HepG2 (cell line): ENCODE measurements around the gene CEP135. TPM values are rescaled to one million over a fixed set of nuclear protein-coding genes. Genes with fewer than 3 reads are reported as not detected.
A peak's percentile ranks its signal among the peaks of the same experiment; 100 is the strongest.

Experiments used
- ATAC-seq: fragments of 200-7000 bp; cut with Tn5 transposase; 3 replicates; pipeline ENCODE4 v1.9.1; 2020; ENCODE audit warnings: mild to moderate bottlenecking, moderate library complexity
- BruUV-seq: library from RNA; stranded (reverse); fragments of 400-500 nt; replicated peaks from 2 replicates; lab custom pipeline; 2021; lab: Mats Ljungman, UMichigan
- CTCF ChIA-PET: fragments of 300-600 bp; formaldehyde crosslinking; extraction: SDS; loops from one replicate; lab custom pipeline; 2021; ENCODE audit warnings: low total read pairs, inconsistent platforms, low intra/inter-chr PET ratio; lab: Yijun Ruan, JAX
- POLR2A ChIA-PET: fragments of 350-600 bp; sonication (Branson Sonifier 250); formaldehyde crosslinking; loops from one replicate; lab custom pipeline; 2020; ENCODE audit warnings: antibody characterized with exemption, inconsistent platforms; lab: Yijun Ruan, JAX
- DNase-seq: peaks from one replicate; pipeline ENCODE4 v3.0.0-alpha.2; 2015; ENCODE audit warnings: low spot score
- FAIRE-seq: peaks from 3 replicates; lab custom pipeline; 2011; peaks lifted over from hg19 to GRCh38; lab: Jason Lieb, UNC
- H2AFZ ChIP-seq: one replicate; pipeline ENCODE4 v1.6.1; 2011; ENCODE audit warnings: low read length, inconsistent platforms
- H3K27ac ChIP-seq: fragments of 300-600 bp; 3 replicates; pipeline ENCODE4 v1.8.0; 2011; ENCODE audit warnings: mixed run types, mild to moderate bottlenecking, mixed read lengths, low read length, inconsistent platforms; ENCODE audit not compliant: insufficient read depth; ENCODE audit errors: extremely low read length
- H3K27me3 ChIP-seq, 2 experiments: fragments of 200-600 bp in 1 of 2; 2 replicates in 1 of 2; 3 replicates in 1 of 2; pipeline versions ENCODE4 v1.6.0 to v1.8.0; 2011; ENCODE audit warnings: low read length in 2 of 2, mild to moderate bottlenecking in 2 of 2, moderate library complexity in 2 of 2, inconsistent platforms in 1 of 2; ENCODE audit not compliant: insufficient read depth in 2 of 2, control insufficient read depth in 1 of 2
- H3K36me3 ChIP-seq, 2 experiments: fragments of 200-600 bp in 1 of 2; replicated peaks in 1 of 2; 2 replicates in 1 of 2; 3 replicates in 1 of 2; pipeline versions ENCODE4 v1.5.1 to v1.8.0; 2011; ENCODE audit warnings: low read length in 2 of 2, inconsistent platforms in 1 of 2; ENCODE audit not compliant: insufficient read depth in 2 of 2, control insufficient read depth in 1 of 2
- H3K4me1 ChIP-seq: 2 replicates; pipeline ENCODE4 v1.5.1; 2012; ENCODE audit warnings: low read length, inconsistent platforms; ENCODE audit not compliant: insufficient read depth
- H3K4me2 ChIP-seq: 2 replicates; pipeline ENCODE4 v1.6.0; 2011; ENCODE audit warnings: low read depth, low read length, inconsistent platforms
- H3K4me3 ChIP-seq, 3 experiments: fragments of 200-600 bp in 1 of 3; sonication (generic), shearing (Covaris generic) in 1 of 3; replicated peaks in 1 of 3; 2 replicates each; pipeline ENCODE4 v1.5.1; 2011 to 2016; ENCODE audit warnings: low read length in 3 of 3, inconsistent platforms in 2 of 3, low read depth in 2 of 3, mild to moderate bottlenecking in 2 of 3, control low read depth in 1 of 3, mixed read lengths in 1 of 3; ENCODE audit not compliant: insufficient read depth in 1 of 3
- H3K79me2 ChIP-seq: one replicate; pipeline ENCODE4 v1.6.1; 2011; ENCODE audit warnings: low read length, inconsistent platforms; ENCODE audit not compliant: insufficient read depth
- H3K9ac ChIP-seq: 2 replicates; pipeline ENCODE4 v1.6.0; 2011; ENCODE audit warnings: mild to moderate bottlenecking, low read depth, low read length, inconsistent platforms; ENCODE audit not compliant: insufficient read depth
- H3K9me3 ChIP-seq: 2 replicates; pipeline ENCODE4 v1.5.1; 2012; ENCODE audit warnings: mild to moderate bottlenecking, low read length
- H4K20me1 ChIP-seq: 2 replicates; pipeline ENCODE4 v1.6.0; 2011; ENCODE audit warnings: inconsistent platforms, mild to moderate bottlenecking, low read length, moderate library complexity; ENCODE audit not compliant: insufficient read depth
- BHLHE40 ChIP-seq: IDR thresholded peaks from 2 replicates; pipeline ENCODE4 v1.6.1; 2011; ENCODE audit warnings: low read length, improper control_type of control experiment
- EP300 ChIP-seq, 3 experiments: sonication (generic) in 1 of 3; formaldehyde crosslinking in 1 of 3; IDR thresholded peaks; 2 replicates each; pipeline versions ENCODE4 v1.5.1 to v1.6.1; 2011 to 2020; ENCODE audit warnings: low read depth in 2 of 3, low read length in 2 of 3, borderline replicate concordance in 1 of 3, improper control_type of control experiment in 1 of 3, mild to moderate bottlenecking in 1 of 3, missing genetic modification reagents in 1 of 3, moderate library complexity in 1 of 3
- HNF4G ChIP-seq, 2 experiments: sonication (generic) in 1 of 2; formaldehyde crosslinking in 1 of 2; IDR thresholded peaks; 2 replicates each; pipeline versions ENCODE4 v1.4.0 to v1.6.1; 2011 to 2020; ENCODE audit warnings: borderline replicate concordance in 2 of 2, low read depth in 2 of 2, mild to moderate bottlenecking in 2 of 2, low read length in 1 of 2, missing genetic modification reagents in 1 of 2, moderate library complexity in 1 of 2
- PITX1 ChIP-seq: sonication (generic); formaldehyde crosslinking; IDR thresholded peaks from 2 replicates; pipeline ENCODE4 v1.5.1; 2020; ENCODE audit warnings: mild to moderate bottlenecking, missing genetic modification reagents
- ZGPAT ChIP-seq: IDR thresholded peaks from 2 replicates; pipeline ENCODE4 v1.6.1; 2016; ENCODE audit warnings: mild to moderate bottlenecking
- ZNF205 ChIP-seq: IDR thresholded peaks from 2 replicates; pipeline ENCODE4 v1.6.1; 2018; ENCODE audit warnings: missing biosample characterization, missing genetic modification reagents
- ZNF670 ChIP-seq: sonication (generic); formaldehyde crosslinking; IDR thresholded peaks from 2 replicates; pipeline ENCODE4 v1.8.0; 2022; ENCODE audit warnings: mild to moderate bottlenecking, missing genetic modification reagents, borderline replicate concordance
- WGBS: methylation state at CpG from one replicate; pipeline ENCODE4 v1.1.6; 2017; ENCODE audit warnings: low lambda C conversion rate; 5-methylcytosine and 5-hydroxymethylcytosine counted together
- in situ Hi-C: cut with HindIII; loops from 2 replicates; pipeline ENCODE4 v1.10.0; 2017; ENCODE audit warnings: low pct_unique_long_range_greater_than_20kb; ENCODE audit not compliant: extremely low pct_ligation_motif_present
- intact Hi-C: fragments of 100-400 bp; cut with micrococcal nuclease; formaldehyde crosslinking; loops from one replicate; pipeline ENCODE4 v1.10.0; 2022; ENCODE audit not compliant: unreplicated experiment
- polyA plus RNA-seq, 8 experiments: library from polyadenylated mRNA; depleted of rRNA in 3 of 8; stranded (reverse) in 7 of 8; unstranded in 1 of 8; fragments of >200 nt; fragmentation: Illumina TruSeq in 4 of 8; extraction: Trizol in 4 of 8; gene quantifications; 2 replicates each; pipeline versions ENCODE4 v1.2.1 to v1.2.3, GENCODE V29; 2011 to 2016; ENCODE audit warnings: low read depth in 4 of 8, missing spikeins in 1 of 8, mixed read lengths in 1 of 8; ENCODE audit not compliant: insufficient read depth in 1 of 8
- total RNA-seq, 5 experiments: library from RNA; depleted of rRNA; stranded (reverse); fragments of >200 nt; fragmentation: Illumina TruSeq; extraction: Trizol; gene quantifications; 2 replicates each; pipeline ENCODE4 v1.2.3, GENCODE V29; 2016; ENCODE audit warnings: low read depth in 1 of 5

CEP135 gene
- total and polyA plus RNA-seq, 2 of the 13 experiments (the other 11 are each of a cell fraction or from before 2014, with no cell fraction given): 1.7 to 8.8 TPM

DNA sequence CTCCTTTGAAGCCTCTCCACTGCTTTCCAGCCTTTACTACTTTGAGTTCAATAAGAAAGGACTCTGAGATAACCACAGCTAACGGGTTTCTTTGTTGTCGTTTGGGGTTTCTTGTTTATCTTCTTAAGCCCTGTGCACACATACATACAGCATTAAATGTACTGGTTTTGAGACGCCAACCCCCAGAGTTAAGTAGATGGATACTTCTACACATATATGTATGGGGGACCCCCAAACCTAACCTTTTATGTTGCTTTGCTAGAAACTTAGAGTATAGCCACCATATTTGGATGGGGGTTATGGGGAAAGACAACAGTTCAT, 697 bp downstream of the CEP135 start:
- H3K4me1 ChIP-seq: peaks cover 31% of the 10 kb centered on the region
- H3K27ac ChIP-seq: peak overlapping the region; percentile 97
- TF ChIP-seq ZGPAT (CRISPR knock-in tag) (no peak), ZNF205 (CRISPR knock-in tag) (0 out of 2 replicates have a peak, but pooled peaks have one; percentile 4), EP300 (IDR thresholded peaks at IDR 0.05; ENCODE audit: low read depth in 2 of 2, low read length in 2 of 2) (peak in 1 of 2 experiments; percentile 52; a peak in 1 of 4 replicates), EP300 (CRISPR knock-in tag; IDR thresholded peaks at IDR 0.05; ENCODE audit: borderline replicate concordance) (no peak), ZNF670 (CRISPR knock-in tag) (peak; percentile 8; the same call in 1 of the 2 replicates), BHLHE40 (no peak), HNF4G (IDR thresholded peaks at IDR 0.05; ENCODE audit: borderline replicate concordance, low read depth, low read length) (0 out of 2 replicates have a peak, but pooled peaks have one; percentile 50), HNF4G (CRISPR knock-in tag; IDR thresholded peaks at IDR 0.05; ENCODE audit: borderline replicate concordance, low read depth) (no peak), PITX1 (CRISPR knock-in tag) (peak; percentile 71)
- peak overlapping the region; percentile 93 for H2AFZ ChIP-seq
- no peak for FAIRE-seq
- peaks cover 4% of the 10 kb centered on the region for H3K79me2 ChIP-seq
- H3K9ac ChIP-seq: peak overlapping the region; percentile 81
- H4K20me1 ChIP-seq: no peaks in the 10 kb centered on the region
- WGBS: 0% methylated on average over 3 of the region's 3 CpGs
- intact Hi-C loops (loop anchor here (2.0 to 10.0 kb wide), 3 partner anchors 99 to 438 kb away; partner anchors contain the start of gene AASDH), in situ Hi-C loops (loop anchor here (5.0 kb wide), 1 partner anchor 353 kb away; no protein-coding TSS in a partner anchor)
- CTCF ChIA-PET: interaction anchor here (1.3 kb wide), 1 partner anchor 352 kb away, joined by 5 read pairs; no protein-coding TSS in a partner anchor
- ATAC-seq: peak; percentile 7
- no TSS peak for BruUV-seq
- no peaks in the 10 kb centered on the region for H3K9me3 ChIP-seq
- no peaks in the 10 kb centered on the region; a peak in 1 of 5 replicates for H3K27me3 ChIP-seq
- H3K4me3 ChIP-seq: peak overlapping the region; percentile 85 to 92 (median 85)
- H3K36me3 ChIP-seq: peaks cover 0 to 3% of the 10 kb centered on the region in 2 experiments; a peak in 1 of 5 replicates
- POLR2A ChIA-PET: interaction anchor here (1.1 to 2.2 kb wide), 4 partner anchors 56 to 486 kb away, joined by 3 to 8 read pairs (median 4); partner anchors contain the start of genes AASDH, PAICS and PPAT
- no peak for DNase-seq
- H3K4me2 ChIP-seq: peak overlapping the region; percentile 97
